Activated CD8-positive, alpha-beta memory T cell treated with anti-CD3 and anti-CD28 coated beads, Interleukin-2, amount 50 U/mL, for 1 hour (primary cell): ENCODE measurements around the gene CERS1.

Experiments used
- DNase-seq: peaks from one replicate; pipeline ENCODE4 v3.0.0-alpha.2; 2020; ENCODE audit errors: extremely low read depth

CERS1 gene

GRCh38 chr19:18839465-18840287 lies 56.3 kb downstream of the CERS1 start:
- DNase-seq = no peak

GRCh38 chr19:18834644-18834984 lies 61.3 kb downstream of the CERS1 start:
- no peak for DNase-seq

- DNase-seq = no peak
Measured at GRCh38 chr19:18833849-18834643, 61.9 kb downstream of the CERS1 start.

GRCh38 chr19:18833141-18833476 lies 62.8 kb downstream of the CERS1 start:
- no peak for DNase-seq

- no peak for DNase-seq
Measured at GRCh38 chr19:18832306-18833140, 63.4 kb downstream of the CERS1 start.

- DNase-seq = peak; percentile 73
Measured at GRCh38 chr19:18831524-18832305, 64.2 kb downstream of the CERS1 start, which contains the start of gene UPF1. Gene UPF1, plus strand, starts transcription at chr19:18831959. Its CDS starts 251 bp downstream, at chr19:18832210.

- DNase-seq = no peak
Measured at GRCh38 chr19:18830488-18830887, 65.5 kb downstream of the CERS1 start.

GRCh38 chr19:18828786-18829185 lies 67.2 kb downstream of the CERS1 start:
- no peak for DNase-seq
